ENCODE data around the gene CLDND2.

CLDND2 gene

DNA sequence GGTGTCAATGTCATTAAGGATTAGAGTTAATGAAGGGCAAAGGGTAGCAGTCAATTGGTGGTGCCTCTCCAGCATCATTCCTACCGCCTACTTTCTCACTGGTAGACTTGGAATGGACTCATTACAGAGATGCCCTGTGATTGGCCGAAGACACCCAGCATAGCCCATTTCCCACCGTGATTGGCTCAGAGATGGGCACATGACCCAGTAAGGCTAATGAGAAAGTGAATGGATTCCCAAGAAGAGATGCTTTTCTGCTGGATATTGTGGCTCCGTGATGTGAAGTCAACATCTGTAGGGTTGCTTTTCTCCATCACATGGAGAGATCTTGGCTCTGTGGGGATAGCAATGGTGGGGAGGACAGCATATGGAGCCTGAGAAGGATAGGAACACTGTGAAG lies 38.4 kb downstream of the CLDND2 start:
- no peak for DNase-seq

DNA sequence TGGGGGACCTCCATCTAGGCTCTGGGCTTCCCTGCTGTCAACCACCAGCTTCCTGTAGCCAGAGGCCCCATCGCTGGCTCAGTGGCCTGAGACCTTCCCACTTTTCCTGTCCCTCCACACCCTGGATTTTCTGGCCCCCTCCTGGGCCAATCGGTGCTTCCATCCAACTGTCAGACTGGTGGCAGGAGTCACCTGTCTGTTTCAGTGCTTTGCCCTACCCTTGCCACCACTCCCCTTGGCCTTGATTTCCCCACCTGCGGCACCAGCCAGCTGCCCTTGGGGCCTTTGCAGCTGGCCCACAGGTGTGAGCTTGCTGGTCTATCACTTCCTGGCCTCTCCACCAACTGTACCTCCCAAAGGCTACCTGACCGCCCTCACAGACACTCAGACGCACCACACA lies 39.4 kb downstream of the CLDND2 start:
- no peak for DNase-seq

DNA sequence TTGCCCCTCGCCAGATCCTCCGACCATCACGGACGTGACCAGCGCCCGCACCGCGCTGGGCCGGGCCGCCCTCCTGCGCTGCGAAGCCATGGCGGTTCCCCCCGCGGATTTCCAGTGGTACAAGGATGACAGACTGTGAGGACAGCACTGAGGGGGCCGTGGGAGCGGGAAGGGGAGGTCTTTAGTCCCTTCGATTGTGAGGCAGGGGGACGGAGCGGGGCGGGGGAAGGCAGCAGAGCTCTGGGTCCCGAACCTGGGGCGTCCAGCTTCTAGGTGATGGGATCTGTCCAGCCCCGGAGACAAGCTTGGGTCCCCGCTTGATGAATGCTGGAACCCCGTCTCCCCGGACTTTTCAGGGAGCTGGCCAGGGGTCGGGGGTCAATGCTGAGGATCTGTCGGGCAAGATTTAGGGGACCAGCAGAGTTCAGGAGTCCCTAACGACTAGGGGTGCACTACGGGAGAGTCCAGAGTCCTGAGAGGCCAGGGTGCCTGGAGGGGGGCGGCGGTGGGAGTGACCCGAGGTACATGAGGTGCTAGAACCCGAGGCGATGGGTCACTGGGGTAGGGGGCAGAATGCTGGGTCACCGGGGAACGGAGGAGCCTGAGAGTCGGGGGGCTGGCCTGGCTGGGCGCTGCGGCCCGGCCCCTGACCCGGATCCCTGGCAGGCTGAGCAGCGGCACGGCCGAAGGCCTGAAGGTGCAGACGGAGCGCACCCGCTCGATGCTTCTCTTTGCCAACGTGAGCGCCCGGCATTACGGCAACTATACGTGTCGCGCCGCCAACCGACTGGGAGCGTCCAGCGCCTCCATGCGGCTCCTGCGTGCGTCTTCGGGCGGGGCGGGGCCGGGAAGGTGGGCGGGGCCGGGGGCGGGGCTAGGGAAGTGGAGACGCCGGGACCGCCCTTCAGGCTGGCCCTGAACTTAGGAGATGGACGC lies 41.5 kb downstream of the CLDND2 start:
- DNase-seq = peak in 3 of 5 donors; percentile 21 to 72 (median 35)

DNA sequence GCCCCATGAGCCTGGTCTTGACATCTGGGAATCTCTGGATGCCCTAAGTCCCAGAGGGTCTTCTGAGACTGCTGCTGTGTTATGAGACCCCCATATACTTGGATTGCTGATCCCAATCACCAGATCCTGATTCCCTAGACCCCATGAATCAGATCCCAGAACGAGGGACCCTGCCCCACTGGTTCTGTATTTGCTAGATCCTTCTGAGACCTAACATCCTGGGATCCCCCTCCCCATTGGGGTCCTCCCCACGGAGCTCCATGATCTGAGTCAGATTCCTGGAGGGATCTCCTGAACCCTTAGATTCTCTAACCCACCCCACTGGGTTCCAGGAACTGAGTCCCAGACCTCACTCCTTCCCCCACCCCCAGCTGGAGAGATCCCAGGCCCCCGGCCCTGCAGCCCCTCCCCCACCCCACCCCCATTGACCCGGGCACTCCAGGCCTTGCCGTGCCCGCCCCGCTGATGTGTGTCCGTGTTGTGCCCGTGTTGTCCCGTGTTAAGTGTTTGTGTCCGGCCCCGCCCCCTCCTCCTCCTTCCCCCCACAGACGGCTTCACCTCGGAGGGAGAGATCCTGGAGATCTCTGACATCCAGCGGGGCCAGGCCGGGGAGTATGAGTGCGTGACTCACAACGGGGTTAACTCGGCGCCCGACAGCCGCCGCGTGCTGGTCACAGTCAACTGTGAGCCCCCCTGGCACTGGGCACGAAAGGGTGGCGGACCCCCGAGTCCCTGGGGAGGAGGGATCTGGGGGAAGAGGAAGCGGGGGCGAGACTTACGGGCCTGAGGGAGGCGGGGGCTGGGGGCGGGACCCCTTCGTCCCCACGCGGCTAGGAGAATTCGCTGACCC lies 42.4 kb downstream of the CLDND2 start:
- DNase-seq = no peak

DNA sequence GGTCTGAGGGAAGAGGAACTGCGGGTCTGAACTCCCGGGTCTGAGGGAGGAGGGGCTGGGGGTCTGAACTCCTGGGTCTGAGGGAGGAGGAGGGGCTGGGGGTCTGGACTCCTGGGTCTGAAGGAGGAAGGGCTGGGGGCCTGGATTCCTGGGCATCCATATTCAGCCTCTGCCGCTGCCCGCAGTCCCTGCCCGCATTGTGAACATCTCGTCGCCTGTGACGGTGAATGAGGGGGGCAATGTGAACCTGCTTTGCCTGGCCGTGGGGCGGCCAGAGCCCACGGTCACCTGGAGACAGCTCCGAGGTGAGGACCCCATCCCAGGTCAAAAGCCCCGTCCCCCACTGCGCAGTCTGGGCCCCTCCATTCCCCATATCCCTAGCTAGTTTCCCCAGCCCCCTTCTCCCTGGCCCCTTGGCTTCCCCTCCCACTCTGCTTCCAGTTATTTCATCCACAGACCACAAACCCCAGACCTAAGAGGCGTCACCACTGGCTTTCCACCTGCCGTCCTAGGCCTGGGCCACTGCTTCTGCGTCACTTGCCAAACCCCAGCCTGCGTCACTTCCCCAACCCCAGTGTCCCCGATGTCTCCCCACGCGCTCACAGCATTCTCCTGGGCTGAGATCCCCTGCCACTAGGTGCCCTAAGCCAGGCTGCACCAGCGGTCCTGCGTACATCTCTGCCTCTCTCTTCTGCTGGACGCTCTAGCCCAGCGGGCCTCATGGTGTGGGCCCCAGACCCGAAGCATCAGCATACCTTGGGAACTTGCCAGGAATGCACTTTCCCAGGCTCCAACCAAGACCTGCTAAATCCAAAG lies 43.4 kb downstream of the CLDND2 start:
- DNase-seq = no peak

DNA sequence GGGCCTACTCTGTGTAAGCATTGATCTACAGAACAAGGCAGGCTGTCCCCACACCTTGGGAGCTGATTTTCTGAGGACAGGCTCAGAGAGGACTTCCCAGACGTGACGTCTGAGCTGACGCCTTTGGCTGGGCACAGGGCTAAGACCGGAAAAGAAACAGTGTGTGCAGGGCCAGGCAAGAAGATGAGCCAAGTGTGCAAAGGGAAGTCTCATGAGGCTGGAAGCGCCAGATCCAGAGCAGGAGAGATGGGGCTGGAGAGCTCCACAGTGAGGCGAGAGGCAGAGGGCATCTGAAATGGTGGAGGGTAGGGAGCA lies 44.7 kb downstream of the CLDND2 start:
- no peak for DNase-seq

DNA sequence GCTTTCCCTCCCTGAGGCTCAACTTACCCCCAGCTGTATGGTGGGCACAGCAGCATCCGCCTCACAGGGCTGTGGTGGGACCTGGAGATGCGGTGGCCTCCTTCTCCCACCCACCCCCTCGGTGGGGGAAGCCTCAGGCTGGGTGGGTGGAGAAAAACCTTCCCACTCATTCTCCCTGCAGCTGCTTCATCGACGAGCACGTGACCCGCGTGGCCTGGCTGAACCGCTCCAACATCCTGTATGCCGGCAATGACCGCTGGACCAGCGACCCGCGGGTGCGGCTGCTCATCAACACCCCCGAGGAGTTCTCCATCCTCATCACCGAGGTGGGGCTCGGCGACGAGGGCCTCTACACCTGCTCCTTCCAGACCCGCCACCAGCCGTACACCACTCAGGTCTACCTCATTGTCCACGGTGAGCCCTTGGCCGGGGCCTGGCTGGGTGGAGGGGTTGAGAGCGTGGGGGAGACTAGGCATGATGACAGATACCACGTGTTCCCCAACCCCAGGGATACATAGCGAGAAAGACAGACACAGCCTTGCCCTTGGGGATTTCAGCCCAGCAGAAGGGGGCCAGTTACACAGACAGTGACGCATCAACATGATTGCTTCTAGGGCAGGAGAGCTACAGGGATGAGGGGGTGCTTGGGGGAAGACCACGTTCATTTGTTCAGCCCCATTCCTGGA lies 45.2 kb downstream of the CLDND2 start:
- no peak for DNase-seq

DNA sequence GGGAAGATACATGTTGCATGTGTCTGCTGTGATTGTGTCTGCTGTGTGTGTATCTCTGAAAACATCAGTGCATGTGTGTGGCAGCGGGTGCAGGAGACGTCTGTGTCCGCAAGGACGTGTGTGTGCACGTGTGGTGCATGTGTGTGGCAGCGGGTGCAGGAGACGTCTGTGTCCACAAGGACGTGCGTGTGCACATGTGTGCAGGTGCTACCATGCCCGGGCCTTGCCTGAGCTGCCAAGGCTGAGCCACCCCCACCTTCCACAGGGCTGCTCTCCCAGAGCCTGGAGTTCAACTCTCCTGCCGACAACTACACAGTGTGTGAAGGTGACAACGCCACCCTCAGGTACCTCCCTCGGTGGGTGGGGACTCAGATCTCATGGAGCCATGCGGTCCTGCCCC lies 47.0 kb downstream of the CLDND2 start:
- DNase-seq = no peak

DNA sequence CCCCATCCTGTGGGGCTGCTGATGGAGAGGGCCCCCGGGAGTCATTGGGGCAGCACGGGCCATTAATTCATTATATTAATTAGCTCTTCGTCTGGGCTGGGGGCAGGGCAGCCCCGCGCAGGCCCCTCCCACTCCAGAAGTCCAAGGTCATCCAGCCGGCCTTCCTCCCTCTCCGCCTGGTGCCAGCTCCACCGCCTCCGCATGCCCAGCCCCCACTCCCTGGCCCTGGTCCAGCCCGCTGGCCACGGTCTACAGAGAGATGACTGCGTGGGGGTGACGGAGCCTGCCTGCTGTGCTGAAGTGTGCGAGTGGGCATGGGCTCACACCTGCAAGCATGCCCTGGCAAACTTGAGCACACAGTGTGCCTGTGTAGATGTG lies 48.5 kb downstream of the CLDND2 start:
- DNase-seq = no peak

DNA sequence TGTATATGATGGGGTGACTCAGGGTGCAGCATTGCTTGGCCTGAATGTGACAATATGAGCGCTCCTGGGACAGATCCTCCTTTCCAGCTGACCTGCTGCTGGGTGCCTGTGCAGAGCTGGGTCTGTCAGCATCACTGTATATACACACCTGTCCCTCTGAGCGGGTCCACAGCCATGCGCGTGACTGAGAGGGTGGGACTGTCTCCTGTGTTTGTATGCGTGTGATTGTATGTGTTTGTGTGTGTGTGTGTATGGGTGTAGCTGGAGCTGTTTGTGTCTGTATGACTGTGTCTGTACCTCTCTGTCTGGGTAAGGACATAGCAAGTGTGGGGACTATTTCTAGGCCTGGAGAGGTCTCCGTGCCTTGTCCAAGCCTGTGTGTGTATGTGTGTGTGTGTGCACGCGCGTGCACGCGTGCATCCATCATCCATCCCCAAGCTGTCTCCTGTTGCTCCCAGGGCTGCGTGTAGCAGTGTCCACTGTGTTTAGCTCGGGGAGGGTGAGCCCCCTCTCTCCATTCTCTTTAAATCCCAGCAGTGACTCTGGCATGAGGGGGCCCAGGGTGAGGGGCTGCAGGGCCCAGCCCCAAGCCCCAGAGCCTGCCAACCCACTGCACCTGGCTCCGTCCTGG lies 49.0 kb downstream of the CLDND2 start:
- no peak for DNase-seq

DNA sequence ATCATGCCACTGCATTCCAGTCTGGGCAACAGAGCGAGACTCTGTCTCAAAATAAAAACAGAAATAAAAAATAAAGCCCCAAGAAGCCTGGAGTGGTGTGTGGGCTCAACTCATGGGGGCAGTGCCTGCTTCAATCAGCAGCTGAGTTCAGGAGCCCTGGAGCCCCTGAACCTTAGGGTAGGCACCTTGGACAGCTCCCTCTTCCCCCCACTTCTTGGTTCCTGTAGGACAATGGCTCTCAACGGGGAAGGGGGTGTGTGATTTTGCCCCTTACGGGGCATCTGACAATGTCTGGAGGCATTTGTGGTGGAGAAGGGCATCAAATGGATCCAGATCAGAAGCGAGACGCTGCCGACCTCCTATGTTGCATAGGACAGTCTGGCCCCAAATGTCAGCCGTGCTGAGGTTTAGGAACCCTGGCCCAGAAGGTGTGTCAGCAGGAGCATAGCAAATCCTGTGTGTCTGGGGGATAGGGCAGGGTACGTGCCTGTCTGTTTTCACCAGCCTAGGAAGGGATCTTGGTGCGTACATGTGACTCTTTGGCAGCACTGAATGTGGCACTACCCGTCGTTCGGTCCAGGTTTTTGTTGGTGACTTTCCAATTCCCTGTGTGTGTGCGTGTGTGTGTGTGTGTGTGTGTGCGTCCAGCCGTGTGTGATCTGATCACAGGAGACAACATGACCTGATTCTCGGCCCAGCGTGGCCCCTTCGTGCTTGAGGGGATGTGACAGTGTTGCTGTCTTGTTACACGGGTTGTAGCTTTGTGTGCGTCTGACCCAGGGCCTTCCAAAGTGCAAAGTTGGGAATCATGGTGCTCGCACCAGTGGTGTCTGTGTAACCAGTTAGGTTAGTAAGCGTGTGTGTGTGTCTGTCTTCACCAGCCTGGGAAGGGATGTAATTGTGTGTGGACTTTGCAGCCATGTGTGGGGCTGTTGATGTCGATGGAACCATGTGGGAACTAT lies 49.8 kb downstream of the CLDND2 start:
- no peak for DNase-seq

DNA sequence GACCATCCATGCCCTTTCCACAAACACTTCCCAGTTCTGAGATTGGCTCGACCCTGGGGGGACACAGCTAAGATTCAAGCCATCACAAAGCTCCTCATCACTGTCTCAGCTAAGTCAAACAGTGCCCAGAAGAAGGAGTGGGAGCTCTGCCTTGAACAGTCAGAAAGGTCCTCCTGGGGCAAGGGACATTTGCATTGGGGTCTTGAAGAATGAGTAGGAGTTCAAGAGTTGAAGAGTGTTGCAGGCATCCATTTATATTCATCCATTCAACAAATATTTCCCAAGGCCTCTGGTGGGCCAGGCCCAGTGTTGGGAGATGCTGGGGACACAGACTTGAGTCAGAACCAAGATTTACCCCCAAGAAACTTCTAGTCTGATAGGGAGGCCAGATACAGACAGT lies 50.8 kb downstream of the CLDND2 start:
- DNase-seq = no peak

DNA sequence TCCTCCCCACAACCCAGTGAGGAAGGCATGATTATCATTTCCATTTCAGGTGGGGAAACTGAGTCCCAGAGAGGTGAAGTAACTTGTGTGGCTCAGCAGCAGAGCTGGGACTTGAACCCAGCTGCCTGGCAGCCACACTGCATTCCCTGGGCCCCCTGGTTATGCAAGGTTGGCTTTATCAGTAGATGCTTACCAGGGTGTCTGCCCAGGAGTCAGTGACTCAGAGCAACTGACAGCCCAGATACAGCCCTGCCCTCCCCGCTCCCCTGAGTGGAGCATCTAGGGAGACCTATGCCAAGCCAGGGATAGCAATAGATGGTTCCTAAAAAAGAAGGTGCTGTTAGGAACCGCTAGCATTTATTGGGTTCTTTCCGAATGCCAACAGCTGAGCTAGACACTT lies 51.4 kb downstream of the CLDND2 start:
- DNase-seq = peak in 1 of 5 donors; percentile 4

All from T-helper 1 cell (primary cell).